OCI-LY1 (cell line): ENCODE data around the gene POLR2H.

Experiments used
- CTCF ChIP-seq: fragments of 200-600 bp; sonication (generic), shearing (Covaris generic); IDR thresholded peaks from 2 replicates; pipeline ENCODE4 v1.5.1; 2017; ENCODE audit warnings: mild to moderate bottlenecking, antibody characterized with exemption, low read length, moderate library complexity, mixed read lengths
- EZH2 ChIP-seq: fragments of 200-600 bp; sonication (generic), shearing (Covaris generic); IDR thresholded peaks from 2 replicates; pipeline ENCODE4 v1.8.0; 2017; ENCODE audit warnings: borderline replicate concordance, mixed run types, mild to moderate bottlenecking, antibody characterized with exemption, low read length, moderate library complexity, mixed read lengths

- TF ChIP-seq EZH2 (no peak), CTCF (no peak)
Observed at GRCh38 chr3:184344579-184345316, 16.8 kb upstream of the POLR2H start.
